ENCODE measurements around the gene ARHGEF37. TPM values are rescaled to one million over a fixed set of nuclear protein-coding genes. Genes with fewer than 3 reads are reported as not detected.

The ARHGEF37 gene
- total RNA-seq, 1 experiment from 2014 or later = 0.70 TPM

DNA sequence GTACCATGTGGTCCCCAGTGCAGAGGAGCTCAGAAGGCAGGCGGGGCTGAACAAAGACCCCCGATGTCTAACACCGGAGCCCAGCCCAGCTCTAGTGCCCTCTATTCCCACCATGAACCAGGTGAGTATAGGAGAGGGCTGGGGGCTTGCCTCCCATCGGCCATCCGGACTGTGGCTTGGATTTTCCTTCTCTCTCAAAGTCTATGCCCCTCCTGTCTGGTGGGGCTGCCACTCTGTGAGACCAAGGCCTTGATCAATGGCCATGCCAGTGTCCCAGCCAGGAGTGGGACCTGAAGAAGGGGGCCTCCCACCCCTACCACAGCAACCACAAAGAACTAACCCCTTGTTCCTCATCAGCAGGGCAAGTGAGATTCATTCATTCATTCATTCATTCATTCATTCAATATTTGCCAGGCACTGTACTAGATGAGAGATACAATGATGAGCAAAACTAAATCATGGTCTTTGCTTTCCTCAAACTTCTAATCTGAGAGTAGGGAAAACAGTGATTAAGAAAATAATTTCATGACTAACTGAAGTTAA lies 47.6 kb downstream of the ARHGEF37 start:
- Mint-ChIP-seq H3K27ac (ENCODE audit: unreplicated experiment) (no peak overlapping the region), H3K27me3 (ENCODE audit: insufficient read depth, unreplicated experiment) (no peaks in the 10 kb centered on the region), H3K9me3 (ENCODE audit: unreplicated experiment) (no peaks in the 10 kb centered on the region), H3K4me3 (ENCODE audit: unreplicated experiment) (no peak overlapping the region), H3K36me3 (ENCODE audit: insufficient read depth, unreplicated experiment) (no peaks in the 10 kb centered on the region), H3K4me1 (ENCODE audit: low read depth, unreplicated experiment) (no peaks in the 10 kb centered on the region)
- TF ChIP-seq, protein P1, sequence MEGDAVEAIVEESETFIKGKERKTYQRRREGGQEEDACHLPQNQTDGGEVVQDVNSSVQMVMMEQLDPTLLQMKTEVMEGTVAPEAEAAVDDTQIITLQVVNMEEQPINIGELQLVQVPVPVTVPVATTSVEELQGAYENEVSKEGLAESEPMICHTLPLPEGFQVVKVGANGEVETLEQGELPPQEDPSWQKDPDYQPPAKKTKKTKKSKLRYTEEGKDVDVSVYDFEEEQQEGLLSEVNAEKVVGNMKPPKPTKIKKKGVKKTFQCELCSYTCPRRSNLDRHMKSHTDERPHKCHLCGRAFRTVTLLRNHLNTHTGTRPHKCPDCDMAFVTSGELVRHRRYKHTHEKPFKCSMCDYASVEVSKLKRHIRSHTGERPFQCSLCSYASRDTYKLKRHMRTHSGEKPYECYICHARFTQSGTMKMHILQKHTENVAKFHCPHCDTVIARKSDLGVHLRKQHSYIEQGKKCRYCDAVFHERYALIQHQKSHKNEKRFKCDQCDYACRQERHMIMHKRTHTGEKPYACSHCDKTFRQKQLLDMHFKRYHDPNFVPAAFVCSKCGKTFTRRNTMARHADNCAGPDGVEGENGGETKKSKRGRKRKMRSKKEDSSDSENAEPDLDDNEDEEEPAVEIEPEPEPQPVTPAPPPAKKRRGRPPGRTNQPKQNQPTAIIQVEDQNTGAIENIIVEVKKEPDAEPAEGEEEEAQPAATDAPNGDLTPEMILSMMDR (IDR thresholded peaks at IDR 0.05; ENCODE audit: insufficient read depth in 1 of 2, low read depth in 1 of 2, low read length in 1 of 2, severe bottlenecking in 1 of 2, unreplicated experiment in 1 of 2) = no peak
- POLR2A ChIA-PET = no interaction called here
- DNase-seq = no peak
- intact Hi-C loops (cut with micrococcal nuclease; ENCODE audit: unreplicated experiment) = no loop called here
- Histone ChIP-seq H3K9me3 (no peaks in the 10 kb centered on the region), H3K27me3 (replicated peaks; ENCODE audit: control insufficient read depth, insufficient read depth, low read length) (no peaks in the 10 kb centered on the region), H3K4me3 (ENCODE audit: low read depth, low read length) (no peak overlapping the region), H3K36me3 (ENCODE audit: control insufficient read depth, insufficient read depth, low read length) (no peaks in the 10 kb centered on the region), H3K4me1 (peaks cover 6% of the 10 kb centered on the region; the same call in 1 of the 2 replicates)
- CTCF ChIA-PET = no interaction called here
- no TSS peak for BruUV-seq (replicated peaks)

DNA sequence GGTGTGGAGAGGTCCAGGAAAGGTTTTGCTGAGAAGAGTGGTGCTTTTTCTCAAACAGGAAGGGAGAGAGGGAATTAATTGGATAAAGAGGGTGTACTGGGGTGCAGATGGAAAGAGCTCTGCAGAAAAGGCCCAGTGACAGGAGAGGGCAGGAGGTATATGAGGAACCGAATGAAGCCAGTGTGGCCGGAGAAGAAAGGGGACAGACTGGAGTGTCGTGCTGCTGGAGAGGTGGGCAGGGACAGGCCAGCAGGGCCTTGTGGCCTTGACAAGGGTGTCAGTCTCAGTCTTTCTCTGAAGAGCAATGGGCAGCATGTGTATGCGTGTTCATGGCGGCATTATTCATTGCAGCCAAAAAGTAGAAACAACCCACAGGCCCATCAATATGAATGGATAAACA lies 48.1 kb downstream of the ARHGEF37 start:
- Histone ChIP-seq H3K36me3 (ENCODE audit: control insufficient read depth, insufficient read depth, low read length) (no peaks in the 10 kb centered on the region), H3K4me1 (peaks cover 6% of the 10 kb centered on the region; the same call in 1 of the 2 replicates), H3K4me3 (ENCODE audit: low read depth, low read length) (no peak overlapping the region), H3K9me3 (no peaks in the 10 kb centered on the region), H3K27me3 (replicated peaks; ENCODE audit: control insufficient read depth, insufficient read depth, low read length) (no peaks in the 10 kb centered on the region)
- POLR2A ChIA-PET = no interaction called here
- DNase-seq = no peak
- Mint-ChIP-seq H3K27ac (ENCODE audit: unreplicated experiment) (no peak overlapping the region), H3K4me3 (ENCODE audit: unreplicated experiment) (no peak overlapping the region), H3K27me3 (ENCODE audit: insufficient read depth, unreplicated experiment) (no peaks in the 10 kb centered on the region), H3K9me3 (ENCODE audit: unreplicated experiment) (no peaks in the 10 kb centered on the region), H3K36me3 (ENCODE audit: insufficient read depth, unreplicated experiment) (no peaks in the 10 kb centered on the region), H3K4me1 (ENCODE audit: low read depth, unreplicated experiment) (no peaks in the 10 kb centered on the region)
- TF ChIP-seq, protein P1 (IDR thresholded peaks at IDR 0.05; ENCODE audit: insufficient read depth in 1 of 2, low read depth in 1 of 2, low read length in 1 of 2, severe bottlenecking in 1 of 2, unreplicated experiment in 1 of 2) = no peak
- intact Hi-C loops (cut with micrococcal nuclease; ENCODE audit: unreplicated experiment) = no loop called here
- BruUV-seq (replicated peaks) = no TSS peak
- CTCF ChIA-PET = no interaction called here

GRCh38 chr5:149630337-149630736 lies 49.0 kb downstream of the ARHGEF37 start:
- H3K27me3 ChIP-seq (replicated peaks; ENCODE audit: control insufficient read depth, insufficient read depth, low read length) = no peaks in the 10 kb centered on the region
- ChIA-PET POLR2A (no interaction called here), CTCF (no interaction called here)
- Mint-ChIP-seq H3K27ac (ENCODE audit: unreplicated experiment) (no peak overlapping the region), H3K36me3 (ENCODE audit: insufficient read depth, unreplicated experiment) (no peaks in the 10 kb centered on the region), H3K9me3 (ENCODE audit: unreplicated experiment) (no peaks in the 10 kb centered on the region), H3K4me1 (ENCODE audit: low read depth, unreplicated experiment) (no peaks in the 10 kb centered on the region), H3K27me3 (ENCODE audit: insufficient read depth, unreplicated experiment) (no peaks in the 10 kb centered on the region), H3K4me3 (ENCODE audit: unreplicated experiment) (no peak overlapping the region)
- H3K9me3 ChIP-seq = no peaks in the 10 kb centered on the region
- peaks cover 6% of the 10 kb centered on the region; the same call in 1 of the 2 replicates for H3K4me1 ChIP-seq
- TF ChIP-seq, protein P1 (IDR thresholded peaks at IDR 0.05; ENCODE audit: insufficient read depth in 1 of 2, low read depth in 1 of 2, low read length in 1 of 2, severe bottlenecking in 1 of 2, unreplicated experiment in 1 of 2) = no peak
- no peak overlapping the region for H3K4me3 ChIP-seq (ENCODE audit: low read depth, low read length)
- intact Hi-C loops (cut with micrococcal nuclease; ENCODE audit: unreplicated experiment) = loop anchor here (10.0 kb wide), 1 partner anchor 334 kb away; the partner anchor contains the start of gene SLC26A2
- BruUV-seq (replicated peaks) = no TSS peak
- no peak for DNase-seq
- no peaks in the 10 kb centered on the region for H3K36me3 ChIP-seq (ENCODE audit: control insufficient read depth, insufficient read depth, low read length)

Data from Caco-2 (cell line).